WTC11 (cell line): ENCODE results near the gene NDUFA11. TPM values are rescaled to one million over a fixed set of nuclear protein-coding genes. Genes with fewer than 3 reads are reported as not detected.

Experiments
- ATAC-seq: fragments of 200-7000 bp; cut with Tn5 transposase; 2 replicates; pipeline ENCODE4 v1.10.0; 2021; ENCODE audit warnings: mild to moderate bottlenecking, moderate library complexity
- CTCF ChIA-PET: fragments of 300-600 bp; sonication (Branson Sonifier 250); formaldehyde crosslinking; loops from one replicate; lab custom pipeline; 2021; ENCODE audit warnings: antibody characterized with exemption; lab: Charles Lee
- POLR2A ChIA-PET: fragments of 350-600 bp; sonication (Branson Sonifier 250); formaldehyde crosslinking; loops from one replicate; lab custom pipeline; 2021; ENCODE audit warnings: antibody characterized with exemption; lab: Charles Lee
- DNase-seq: peaks from one replicate; pipeline ENCODE4 v3.0.0; 2021; ENCODE audit warnings: low spot score
- H3K27ac Mint-ChIP-seq: 2 replicates; pipeline ENCODE4 v1.8.0; 2021; ENCODE audit warnings: mixed read lengths
- H3K27me3 Mint-ChIP-seq: 2 replicates; pipeline ENCODE4 v1.8.0; 2021; ENCODE audit warnings: low read depth, mild to moderate bottlenecking, moderate library complexity, mixed read lengths
- H3K36me3 Mint-ChIP-seq: 2 replicates; pipeline ENCODE4 v1.8.0; 2021; ENCODE audit warnings: mixed read lengths
- H3K4me1 Mint-ChIP-seq: 2 replicates; pipeline ENCODE4 v1.8.0; 2022; ENCODE audit warnings: mixed read lengths
- H3K4me3 Mint-ChIP-seq: 2 replicates; pipeline ENCODE4 v1.8.0; 2021; ENCODE audit warnings: mild to moderate bottlenecking, moderate library complexity, mixed read lengths
- H3K9me3 Mint-ChIP-seq: 2 replicates; pipeline ENCODE4 v1.8.0; 2021; ENCODE audit warnings: mixed read lengths
- ATF1 ChIP-seq: sonication (generic); formaldehyde crosslinking; IDR thresholded peaks from 2 replicates; pipeline ENCODE4 v1.8.1; 2023; ENCODE audit warnings: mild to moderate bottlenecking, moderate library complexity, missing genetic modification reagents
- CREM ChIP-seq: sonication (generic); formaldehyde crosslinking; IDR thresholded peaks from 2 replicates; pipeline ENCODE4 v1.8.1; 2022; ENCODE audit warnings: mild to moderate bottlenecking, missing genetic modification reagents, moderate library complexity
- ETV6 ChIP-seq: sonication (generic); formaldehyde crosslinking; IDR thresholded peaks from 2 replicates; pipeline ENCODE4 v1.8.1; 2022; ENCODE audit warnings: mild to moderate bottlenecking, missing genetic modification reagents
- GABPB1 ChIP-seq: sonication (generic); formaldehyde crosslinking; IDR thresholded peaks from 2 replicates; pipeline ENCODE4 v1.8.1; 2023; ENCODE audit warnings: mild to moderate bottlenecking, missing genetic modification reagents
- MXD4 ChIP-seq: fragments of 250-450 bp; sonication (Bioruptor Pico); IDR thresholded peaks from 2 replicates; pipeline ENCODE4 v1.8.0; 2021; ENCODE audit warnings: mild to moderate bottlenecking, moderate library complexity, borderline replicate concordance
- NFATC4 ChIP-seq: fragments of 250-450 bp; sonication (Bioruptor Pico); IDR thresholded peaks from 2 replicates; pipeline ENCODE4 v1.9.0; 2021; ENCODE audit warnings: mild to moderate bottlenecking
- PRRX2 ChIP-seq: fragments of 250-450 bp; sonication (Bioruptor Pico); IDR thresholded peaks from 2 replicates; pipeline ENCODE4 v1.8.0; 2021; ENCODE audit warnings: mild to moderate bottlenecking
- RELA ChIP-seq: sonication (generic); formaldehyde crosslinking; IDR thresholded peaks from 2 replicates; pipeline ENCODE4 v1.8.1; 2022; ENCODE audit warnings: missing genetic modification reagents, mild to moderate bottlenecking, borderline replicate concordance
- SMAD4 ChIP-seq: sonication (generic); formaldehyde crosslinking; IDR thresholded peaks from 2 replicates; pipeline ENCODE4 v1.8.0; 2022; ENCODE audit warnings: mild to moderate bottlenecking, missing genetic modification reagents
- SP1 ChIP-seq: sonication (generic); formaldehyde crosslinking; conservative IDR thresholded peaks from 2 replicates; pipeline ENCODE4 v1.8.1; 2022; ENCODE audit warnings: missing genetic modification reagents
- ZBTB21 ChIP-seq: sonication (generic); formaldehyde crosslinking; IDR thresholded peaks from 2 replicates; pipeline ENCODE4 v1.8.1; 2023; ENCODE audit warnings: mild to moderate bottlenecking, missing genetic modification reagents, borderline replicate concordance
- ZNF121 ChIP-seq: sonication (generic); formaldehyde crosslinking; IDR thresholded peaks from 2 replicates; pipeline ENCODE4 v1.8.0; 2023; ENCODE audit warnings: missing genetic modification reagents
- total RNA-seq: library from RNA; stranded (reverse); gene quantifications from 3 replicates; pipeline ENCODE4 v1.2.3, GENCODE V29; 2021
- TF ChIP-seq, protein P1 (sequence below): sonication (generic); formaldehyde crosslinking; IDR thresholded peaks from 2 replicates; pipeline ENCODE4 v1.8.1; 2023; ENCODE audit warnings: mild to moderate bottlenecking, missing genetic modification reagents, moderate library complexity
- TF ChIP-seq, protein P2 (sequence below): fragments of 200-600 bp; IDR thresholded peaks from 2 replicates; pipeline ENCODE4 v1.8.0; 2022; ENCODE audit warnings: antibody characterized with exemption
- TF ChIP-seq, protein P3 (sequence below): fragments of 250-450 bp; sonication (Bioruptor Pico); IDR thresholded peaks from 2 replicates; pipeline ENCODE4 v1.9.0; 2021; ENCODE audit warnings: mild to moderate bottlenecking, borderline replicate concordance
- TF ChIP-seq, protein P4 (sequence below): sonication (generic); formaldehyde crosslinking; IDR thresholded peaks from 2 replicates; pipeline ENCODE4 v1.8.0; 2023; ENCODE audit warnings: missing genetic modification reagents, mild to moderate bottlenecking, borderline replicate concordance

The NDUFA11 gene
- total RNA-seq, 1 experiment from 2014 or later, result 261 TPM

DNA sequence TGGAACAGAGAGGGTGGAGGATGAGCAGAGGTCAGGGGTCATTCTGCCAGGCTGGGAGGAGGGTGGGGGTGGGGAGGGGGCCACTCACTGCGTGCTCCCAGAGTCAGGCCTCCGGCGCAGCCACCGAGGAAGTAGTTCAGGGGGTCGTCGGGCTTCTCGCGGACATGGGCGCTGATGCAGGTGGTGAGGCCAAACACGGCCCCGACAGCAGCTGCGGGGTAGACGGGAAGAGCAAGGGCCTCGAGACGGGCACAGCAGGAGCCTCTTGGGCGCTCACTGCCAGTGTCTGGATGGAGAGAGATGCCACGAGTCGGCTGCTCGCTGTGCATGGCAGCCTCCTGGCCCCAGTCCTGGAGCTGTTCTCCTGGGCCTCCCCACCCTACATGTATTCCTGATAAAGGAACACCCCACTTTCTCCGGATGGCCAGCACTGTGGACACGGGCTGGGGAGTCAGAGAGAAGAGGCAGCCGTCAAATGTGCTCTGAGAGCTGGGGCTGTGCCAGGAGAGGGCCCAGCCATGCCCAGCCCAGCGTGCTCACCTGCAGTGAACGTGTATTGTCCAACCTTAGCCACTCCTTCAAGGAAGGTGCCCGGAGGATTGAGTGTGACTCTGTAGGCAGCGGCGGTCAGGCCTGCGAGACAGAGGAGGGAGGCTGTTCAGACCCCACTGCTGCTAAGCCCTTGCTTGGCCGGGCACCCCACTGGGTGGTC lies 7.1 kb downstream of the NDUFA11 start:
- CTCF ChIA-PET, result interaction anchor here (0.5 to 2.2 kb wide), 11 partner anchors 8 to 141 kb away, joined by 3 to 34 read pairs (median 4); partner anchors contain the start of gene NRTN
- H3K36me3 Mint-ChIP-seq, result peaks cover 11% of the 10 kb centered on the region
- no peaks in the 10 kb centered on the region for H3K9me3 Mint-ChIP-seq
- no peak overlapping the region for H3K4me3 Mint-ChIP-seq
- POLR2A ChIA-PET, result interaction anchor here (0.7 kb wide), 1 partner anchor 92 kb away, joined by 3 read pairs; no protein-coding TSS in a partner anchor
- no peak for ATAC-seq
- no peak overlapping the region for H3K27ac Mint-ChIP-seq
- DNase-seq, result no peak
- peaks cover 2% of the 10 kb centered on the region; the same call in 1 of the 2 replicates for H3K27me3 Mint-ChIP-seq
- TF ChIP-seq, protein P1, sequence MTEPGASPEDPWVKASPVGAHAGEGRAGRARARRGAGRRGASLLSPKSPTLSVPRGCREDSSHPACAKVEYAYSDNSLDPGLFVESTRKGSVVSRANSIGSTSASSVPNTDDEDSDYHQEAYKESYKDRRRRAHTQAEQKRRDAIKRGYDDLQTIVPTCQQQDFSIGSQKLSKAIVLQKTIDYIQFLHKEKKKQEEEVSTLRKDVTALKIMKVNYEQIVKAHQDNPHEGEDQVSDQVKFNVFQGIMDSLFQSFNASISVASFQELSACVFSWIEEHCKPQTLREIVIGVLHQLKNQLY, result no peak
- no peak for TF ChIP-seq MXD4 (CRISPR knock-in tag)
- TF ChIP-seq ATF1 (CRISPR knock-in tag), result no peak
- no peak for TF ChIP-seq PRRX2 (CRISPR knock-in tag)
- TF ChIP-seq GABPB1 (CRISPR knock-in tag), result no peak
- TF ChIP-seq SMAD4 (CRISPR knock-in tag), result no peak
- TF ChIP-seq, protein P2, sequence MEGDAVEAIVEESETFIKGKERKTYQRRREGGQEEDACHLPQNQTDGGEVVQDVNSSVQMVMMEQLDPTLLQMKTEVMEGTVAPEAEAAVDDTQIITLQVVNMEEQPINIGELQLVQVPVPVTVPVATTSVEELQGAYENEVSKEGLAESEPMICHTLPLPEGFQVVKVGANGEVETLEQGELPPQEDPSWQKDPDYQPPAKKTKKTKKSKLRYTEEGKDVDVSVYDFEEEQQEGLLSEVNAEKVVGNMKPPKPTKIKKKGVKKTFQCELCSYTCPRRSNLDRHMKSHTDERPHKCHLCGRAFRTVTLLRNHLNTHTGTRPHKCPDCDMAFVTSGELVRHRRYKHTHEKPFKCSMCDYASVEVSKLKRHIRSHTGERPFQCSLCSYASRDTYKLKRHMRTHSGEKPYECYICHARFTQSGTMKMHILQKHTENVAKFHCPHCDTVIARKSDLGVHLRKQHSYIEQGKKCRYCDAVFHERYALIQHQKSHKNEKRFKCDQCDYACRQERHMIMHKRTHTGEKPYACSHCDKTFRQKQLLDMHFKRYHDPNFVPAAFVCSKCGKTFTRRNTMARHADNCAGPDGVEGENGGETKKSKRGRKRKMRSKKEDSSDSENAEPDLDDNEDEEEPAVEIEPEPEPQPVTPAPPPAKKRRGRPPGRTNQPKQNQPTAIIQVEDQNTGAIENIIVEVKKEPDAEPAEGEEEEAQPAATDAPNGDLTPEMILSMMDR, result no peak
- no peak for TF ChIP-seq ZBTB21 (CRISPR knock-in tag)
- no peak for TF ChIP-seq CREM (CRISPR knock-in tag)
- TF ChIP-seq NFATC4, result no peak
- TF ChIP-seq RELA, result no peak
- TF ChIP-seq ZNF121, result no peak
- TF ChIP-seq, protein P3, sequence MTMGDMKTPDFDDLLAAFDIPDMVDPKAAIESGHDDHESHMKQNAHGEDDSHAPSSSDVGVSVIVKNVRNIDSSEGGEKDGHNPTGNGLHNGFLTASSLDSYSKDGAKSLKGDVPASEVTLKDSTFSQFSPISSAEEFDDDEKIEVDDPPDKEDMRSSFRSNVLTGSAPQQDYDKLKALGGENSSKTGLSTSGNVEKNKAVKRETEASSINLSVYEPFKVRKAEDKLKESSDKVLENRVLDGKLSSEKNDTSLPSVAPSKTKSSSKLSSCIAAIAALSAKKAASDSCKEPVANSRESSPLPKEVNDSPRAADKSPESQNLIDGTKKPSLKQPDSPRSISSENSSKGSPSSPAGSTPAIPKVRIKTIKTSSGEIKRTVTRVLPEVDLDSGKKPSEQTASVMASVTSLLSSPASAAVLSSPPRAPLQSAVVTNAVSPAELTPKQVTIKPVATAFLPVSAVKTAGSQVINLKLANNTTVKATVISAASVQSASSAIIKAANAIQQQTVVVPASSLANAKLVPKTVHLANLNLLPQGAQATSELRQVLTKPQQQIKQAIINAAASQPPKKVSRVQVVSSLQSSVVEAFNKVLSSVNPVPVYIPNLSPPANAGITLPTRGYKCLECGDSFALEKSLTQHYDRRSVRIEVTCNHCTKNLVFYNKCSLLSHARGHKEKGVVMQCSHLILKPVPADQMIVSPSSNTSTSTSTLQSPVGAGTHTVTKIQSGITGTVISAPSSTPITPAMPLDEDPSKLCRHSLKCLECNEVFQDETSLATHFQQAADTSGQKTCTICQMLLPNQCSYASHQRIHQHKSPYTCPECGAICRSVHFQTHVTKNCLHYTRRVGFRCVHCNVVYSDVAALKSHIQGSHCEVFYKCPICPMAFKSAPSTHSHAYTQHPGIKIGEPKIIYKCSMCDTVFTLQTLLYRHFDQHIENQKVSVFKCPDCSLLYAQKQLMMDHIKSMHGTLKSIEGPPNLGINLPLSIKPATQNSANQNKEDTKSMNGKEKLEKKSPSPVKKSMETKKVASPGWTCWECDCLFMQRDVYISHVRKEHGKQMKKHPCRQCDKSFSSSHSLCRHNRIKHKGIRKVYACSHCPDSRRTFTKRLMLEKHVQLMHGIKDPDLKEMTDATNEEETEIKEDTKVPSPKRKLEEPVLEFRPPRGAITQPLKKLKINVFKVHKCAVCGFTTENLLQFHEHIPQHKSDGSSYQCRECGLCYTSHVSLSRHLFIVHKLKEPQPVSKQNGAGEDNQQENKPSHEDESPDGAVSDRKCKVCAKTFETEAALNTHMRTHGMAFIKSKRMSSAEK (CRISPR knock-in tag), result no peak
- no peak for TF ChIP-seq ETV6 (CRISPR knock-in tag)
- TF ChIP-seq, all 79 proteins: peak for 0
- H3K4me1 Mint-ChIP-seq, result 0 out of 2 replicates have a peak, but pooled peaks cover 3% of the 10 kb centered on the region

DNA sequence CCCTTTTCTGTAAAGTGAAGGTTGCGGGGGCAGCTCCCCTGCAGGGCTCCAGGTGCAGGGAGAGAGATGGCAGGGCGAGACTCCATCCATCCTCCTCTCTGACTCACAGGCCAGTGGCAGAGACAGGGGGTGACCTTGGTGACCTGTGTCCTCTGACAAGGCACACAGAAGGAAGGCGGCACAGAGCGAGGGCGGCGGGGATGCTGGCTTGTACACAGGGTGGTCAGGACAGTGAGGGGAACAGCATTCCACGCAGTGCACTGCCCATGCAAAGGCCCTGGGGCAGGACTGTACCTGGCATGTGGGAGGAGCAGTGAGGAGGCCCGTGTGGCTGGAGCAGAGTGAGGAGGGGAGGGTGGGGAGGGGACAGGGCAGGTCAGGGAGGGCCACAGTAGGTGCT lies 7.7 kb downstream of the NDUFA11 start:
- Mint-ChIP-seq H3K4me1 (0 out of 2 replicates have a peak, but pooled peaks cover 3% of the 10 kb centered on the region), H3K4me3 (no peak overlapping the region), H3K9me3 (no peaks in the 10 kb centered on the region), H3K36me3 (peaks cover 7% of the 10 kb centered on the region), H3K27ac (no peak overlapping the region), H3K27me3 (peaks cover 6% of the 10 kb centered on the region)
- DNase-seq (no peak), ATAC-seq (no peak)
- TF ChIP-seq SP1 (CRISPR knock-in tag), result no peak
- TF ChIP-seq, protein P4, sequence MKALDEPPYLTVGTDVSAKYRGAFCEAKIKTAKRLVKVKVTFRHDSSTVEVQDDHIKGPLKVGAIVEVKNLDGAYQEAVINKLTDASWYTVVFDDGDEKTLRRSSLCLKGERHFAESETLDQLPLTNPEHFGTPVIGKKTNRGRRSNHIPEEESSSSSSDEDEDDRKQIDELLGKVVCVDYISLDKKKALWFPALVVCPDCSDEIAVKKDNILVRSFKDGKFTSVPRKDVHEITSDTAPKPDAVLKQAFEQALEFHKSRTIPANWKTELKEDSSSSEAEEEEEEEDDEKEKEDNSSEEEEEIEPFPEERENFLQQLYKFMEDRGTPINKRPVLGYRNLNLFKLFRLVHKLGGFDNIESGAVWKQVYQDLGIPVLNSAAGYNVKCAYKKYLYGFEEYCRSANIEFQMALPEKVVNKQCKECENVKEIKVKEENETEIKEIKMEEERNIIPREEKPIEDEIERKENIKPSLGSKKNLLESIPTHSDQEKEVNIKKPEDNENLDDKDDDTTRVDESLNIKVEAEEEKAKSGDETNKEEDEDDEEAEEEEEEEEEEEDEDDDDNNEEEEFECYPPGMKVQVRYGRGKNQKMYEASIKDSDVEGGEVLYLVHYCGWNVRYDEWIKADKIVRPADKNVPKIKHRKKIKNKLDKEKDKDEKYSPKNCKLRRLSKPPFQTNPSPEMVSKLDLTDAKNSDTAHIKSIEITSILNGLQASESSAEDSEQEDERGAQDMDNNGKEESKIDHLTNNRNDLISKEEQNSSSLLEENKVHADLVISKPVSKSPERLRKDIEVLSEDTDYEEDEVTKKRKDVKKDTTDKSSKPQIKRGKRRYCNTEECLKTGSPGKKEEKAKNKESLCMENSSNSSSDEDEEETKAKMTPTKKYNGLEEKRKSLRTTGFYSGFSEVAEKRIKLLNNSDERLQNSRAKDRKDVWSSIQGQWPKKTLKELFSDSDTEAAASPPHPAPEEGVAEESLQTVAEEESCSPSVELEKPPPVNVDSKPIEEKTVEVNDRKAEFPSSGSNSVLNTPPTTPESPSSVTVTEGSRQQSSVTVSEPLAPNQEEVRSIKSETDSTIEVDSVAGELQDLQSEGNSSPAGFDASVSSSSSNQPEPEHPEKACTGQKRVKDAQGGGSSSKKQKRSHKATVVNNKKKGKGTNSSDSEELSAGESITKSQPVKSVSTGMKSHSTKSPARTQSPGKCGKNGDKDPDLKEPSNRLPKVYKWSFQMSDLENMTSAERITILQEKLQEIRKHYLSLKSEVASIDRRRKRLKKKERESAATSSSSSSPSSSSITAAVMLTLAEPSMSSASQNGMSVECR, result no peak
- ChIA-PET POLR2A (no interaction called here), CTCF (interaction anchor here (2.2 kb wide), 1 partner anchor 92 kb away, joined by 34 read pairs; the partner anchor contains the start of gene NRTN)
